Activated naive CD4-positive, alpha-beta T cell treated with Interleukin-2 at 50 U/mL for 16 hours (primary cell): ENCODE results near the gene MT1M.

Source experiments
- DNase-seq: peaks from one replicate; pipeline ENCODE4 v3.0.0-alpha.2; 2020

The MT1M gene

DNA sequence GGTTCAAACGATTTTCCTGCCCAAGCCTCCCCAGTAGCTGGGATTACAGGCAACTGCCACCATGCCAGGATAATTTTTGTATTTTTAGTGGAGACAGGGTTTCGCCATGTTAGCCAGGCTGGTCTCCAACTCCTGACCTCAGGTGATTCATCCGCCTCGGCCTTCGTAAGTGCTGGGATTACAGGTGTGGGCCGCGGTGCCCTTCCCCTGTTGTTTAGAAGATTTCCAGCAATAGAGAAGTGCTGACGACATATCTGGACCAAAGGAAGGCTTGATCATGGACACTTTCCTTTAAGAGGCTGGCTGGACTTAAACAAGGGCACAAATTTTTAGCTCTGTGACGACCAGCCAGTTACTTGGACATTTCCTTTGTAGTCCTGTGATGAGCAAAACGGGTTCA lies 1.3 kb upstream of the MT1M start:
- DNase-seq = no peak

DNA sequence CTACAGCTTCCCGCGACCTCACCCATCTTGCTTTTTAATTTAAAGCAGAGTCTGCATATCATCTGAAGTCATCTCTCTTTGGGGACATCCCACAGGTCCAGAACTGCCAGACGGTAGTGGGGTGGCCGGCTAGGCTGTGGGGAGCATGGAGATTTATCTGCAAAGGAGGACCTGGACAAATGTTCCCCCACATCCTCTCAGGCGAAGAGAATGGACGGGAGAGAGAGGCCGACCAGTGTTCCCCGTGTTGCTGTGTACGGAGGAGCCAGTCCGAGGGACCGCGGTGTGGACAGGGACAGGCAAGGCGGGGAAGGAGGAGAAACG lies 665 bp upstream of the MT1M start:
- DNase-seq = no peak

DNA sequence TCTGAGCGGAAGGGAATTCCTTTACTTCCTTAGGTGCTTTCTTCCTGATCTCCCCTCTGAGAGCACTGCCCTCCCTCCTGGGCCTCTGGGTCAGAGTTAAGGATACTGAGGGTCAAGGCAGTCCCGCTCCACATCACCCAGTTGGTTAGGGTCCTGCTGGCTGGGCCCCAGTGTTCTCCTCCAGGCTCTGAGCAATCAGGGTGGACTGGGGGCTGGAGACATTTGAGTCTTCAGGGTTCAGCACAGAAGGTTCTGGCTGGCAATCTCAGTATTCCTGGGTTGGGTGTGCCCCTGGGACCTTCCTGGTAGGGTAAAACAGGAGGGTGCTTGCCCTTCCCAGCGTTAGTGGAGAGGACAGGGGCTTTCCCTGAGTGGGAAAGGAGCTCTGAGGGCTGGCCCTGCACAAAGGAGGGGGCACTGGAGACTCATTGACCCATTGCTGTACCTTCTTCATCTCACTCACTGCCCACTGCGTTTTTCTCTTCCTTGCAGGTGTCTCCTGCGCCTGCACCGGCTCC lies 448 bp downstream of the MT1M start:
- DNase-seq = no peak

DNA sequence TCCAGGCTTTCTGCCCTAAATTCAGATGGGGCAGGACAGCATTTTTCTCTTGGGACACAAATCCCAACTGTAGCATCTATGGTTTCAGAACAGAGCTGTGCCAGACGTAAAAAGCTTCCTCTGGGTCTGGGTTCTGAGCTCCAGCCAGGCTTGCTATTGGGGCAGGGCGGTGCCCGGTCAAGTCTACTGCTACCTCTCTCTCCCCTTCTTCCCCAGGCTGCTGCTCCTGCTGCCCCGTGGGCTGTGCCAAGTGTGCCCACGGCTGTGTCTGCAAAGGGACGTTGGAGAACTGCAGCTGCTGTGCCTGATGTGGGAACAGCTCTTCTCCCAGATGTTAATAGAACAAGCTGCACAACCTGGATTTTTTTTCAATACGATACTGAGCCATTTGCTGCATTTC lies 1.1 kb downstream of the MT1M start:
- no peak for DNase-seq

DNA sequence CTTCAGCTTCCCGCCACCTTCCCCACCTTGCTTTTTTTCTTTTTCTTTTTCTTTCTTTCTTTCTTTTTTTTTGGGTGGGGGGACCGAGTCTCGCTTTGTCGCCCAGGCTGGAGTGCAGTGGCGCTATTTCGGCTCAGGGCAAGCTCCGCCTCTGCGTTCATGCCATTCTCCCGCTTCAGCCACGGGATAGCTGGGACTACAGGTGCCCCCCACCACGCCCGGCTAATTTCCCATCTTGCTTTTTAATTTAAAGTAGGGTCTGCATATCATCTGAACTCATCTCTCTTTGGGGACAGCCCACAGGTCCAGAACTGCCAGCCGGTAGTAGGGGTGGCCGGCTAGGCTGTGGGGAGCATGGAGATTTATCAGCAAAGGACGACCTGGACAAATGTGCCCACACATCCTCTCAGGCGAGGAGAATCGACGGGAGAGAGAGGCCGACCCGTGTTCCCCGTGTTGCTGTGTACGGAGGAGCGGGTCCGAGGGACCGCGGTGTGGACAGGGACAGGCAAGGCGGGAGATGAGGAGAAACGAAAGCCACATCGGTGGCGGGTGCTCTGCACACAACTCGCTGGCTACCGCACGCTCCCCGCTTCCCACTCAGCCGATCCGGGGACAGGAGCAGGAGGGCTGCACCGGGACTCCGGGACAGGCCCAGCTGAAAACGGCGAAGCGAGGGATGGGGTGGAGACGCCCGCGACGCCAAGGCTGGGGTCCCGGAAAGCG lies 2.4 kb downstream of the MT1M start:
- DNase-seq = no peak

DNA sequence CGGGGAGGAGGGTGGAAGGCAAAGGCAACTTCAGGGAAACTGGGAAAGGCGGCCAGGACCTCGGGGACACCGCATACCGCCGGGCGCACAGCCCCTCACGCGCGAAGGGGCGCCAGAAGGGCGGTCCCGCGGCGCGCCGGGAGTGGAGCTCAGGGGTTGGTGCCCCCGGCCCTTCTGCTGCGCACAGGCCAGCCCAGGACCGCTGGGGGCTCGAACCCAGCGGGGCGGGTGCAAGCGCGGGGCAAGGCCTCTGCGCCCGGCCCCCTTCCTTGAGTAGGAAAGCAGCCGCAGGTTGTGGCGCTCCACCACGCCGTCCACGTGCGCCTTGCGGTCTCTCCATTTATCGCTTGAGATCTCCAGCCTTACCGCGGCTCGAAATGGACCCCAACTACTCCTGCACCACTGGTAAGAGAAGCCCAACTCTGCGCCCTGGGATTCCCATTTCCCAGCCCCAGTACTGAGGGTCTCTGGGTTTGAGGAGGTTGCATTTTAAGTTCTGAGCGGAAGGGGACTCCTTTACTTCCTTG lies 3.0 kb downstream of the MT1M start:
- no peak for DNase-seq

DNA sequence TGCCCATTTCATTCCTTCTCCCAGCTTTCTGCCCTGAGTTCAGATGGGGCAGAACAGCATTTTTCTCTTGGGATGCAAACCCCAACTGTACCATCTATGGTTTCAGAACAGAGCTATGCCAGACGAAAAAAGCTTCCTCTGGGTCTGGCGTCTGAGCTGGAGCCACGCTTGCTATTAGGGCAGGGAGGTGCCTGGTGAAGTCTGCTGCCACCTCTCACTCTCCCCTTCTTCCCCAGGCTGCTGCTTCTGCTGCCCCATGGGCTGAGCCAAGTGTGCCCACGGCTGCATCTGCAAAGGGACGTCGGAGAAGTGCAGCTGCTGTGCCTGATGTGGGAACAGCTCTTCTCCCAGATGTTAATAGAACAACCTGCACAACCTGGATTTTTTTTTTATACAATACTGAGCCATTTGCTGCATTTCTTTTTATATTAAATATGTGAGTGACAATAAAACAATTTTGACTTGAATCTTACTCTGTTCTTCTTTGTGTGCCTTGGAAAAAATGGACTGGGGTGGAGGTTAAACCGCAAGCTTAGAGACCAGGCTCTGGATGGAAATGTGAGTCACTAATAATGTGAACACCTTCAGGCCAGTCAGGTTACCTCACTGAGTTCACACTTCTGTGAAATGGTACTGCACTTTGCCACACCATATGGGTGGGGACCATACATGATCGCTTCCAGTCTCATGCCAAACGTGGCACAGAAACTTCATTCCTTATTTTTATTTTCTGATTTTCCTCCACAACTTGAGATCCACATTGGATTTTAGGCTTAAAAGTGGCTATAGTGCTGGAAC lies 4.4 kb downstream of the MT1M start:
- no peak for DNase-seq

DNA sequence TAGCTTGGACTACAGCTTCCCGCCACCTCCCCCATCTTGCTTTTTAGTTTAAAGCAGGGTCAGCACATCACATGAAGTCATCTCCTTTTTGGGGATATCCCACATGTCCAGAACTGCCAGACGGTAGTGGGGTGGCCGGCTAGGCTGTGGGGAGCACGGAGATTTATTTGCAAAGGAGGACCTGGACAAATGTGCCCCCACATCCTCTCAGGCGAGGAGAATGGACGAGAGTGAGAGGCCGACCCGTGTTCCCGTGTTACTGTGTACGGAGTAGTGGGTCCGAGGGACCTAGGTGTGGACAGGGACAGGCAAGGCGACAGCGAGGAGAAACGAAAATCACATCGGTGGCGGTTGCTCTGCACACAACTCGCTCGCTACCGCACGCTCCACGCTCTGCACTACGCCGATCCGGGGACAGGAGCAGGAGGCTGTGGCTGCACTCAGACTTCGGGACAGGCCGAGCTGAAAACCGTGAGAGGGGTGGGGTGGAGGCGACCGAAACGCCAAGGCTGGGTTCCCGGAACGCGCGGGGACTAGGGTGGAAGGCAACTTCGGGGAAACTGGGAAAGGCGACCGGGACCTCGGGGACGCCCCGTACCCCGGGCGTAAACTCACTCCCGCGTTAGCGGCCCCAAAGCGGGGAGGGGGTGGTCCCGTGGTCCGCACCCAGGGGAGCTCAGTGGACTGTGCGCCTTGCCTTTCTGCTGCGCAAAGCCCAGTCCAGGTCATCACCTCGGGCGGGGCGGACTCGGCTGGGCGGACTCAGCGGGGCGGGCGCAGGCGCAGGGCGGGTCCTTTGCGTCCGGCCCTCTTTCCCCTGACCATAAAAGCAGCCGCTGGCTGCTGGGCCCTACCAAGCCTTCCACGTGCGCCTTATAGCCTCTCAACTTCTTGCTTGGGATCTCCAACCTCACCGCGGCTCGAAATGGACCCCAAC lies 5.6 kb downstream of the MT1M start, which contains the start of gene MT1A:
TSS of gene MT1A (plus strand) at position 853 of the 937 bp plus-strand sequence. CDS start at position 926, 73 bp downstream.
- DNase-seq = no peak

DNA sequence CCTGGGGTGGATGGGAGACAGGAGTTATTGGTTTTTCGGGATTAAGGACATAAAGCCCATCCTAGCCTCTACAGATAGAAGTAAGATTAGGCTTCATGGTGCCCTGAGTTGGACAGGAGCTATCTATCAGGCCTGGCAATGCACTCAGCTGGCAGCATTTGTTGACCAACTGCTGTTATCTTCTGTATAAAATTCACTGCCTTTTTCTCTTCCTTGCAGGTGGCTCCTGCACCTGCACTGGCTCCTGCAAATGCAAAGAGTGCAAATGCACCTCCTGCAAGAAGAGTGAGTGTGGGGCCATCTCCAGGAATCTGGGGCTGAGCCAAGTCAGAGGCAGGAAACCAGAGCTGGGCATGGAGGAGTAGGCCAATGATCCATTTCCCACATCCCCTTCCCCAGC lies 6.6 kb downstream of the MT1M start:
- DNase-seq = no peak

DNA sequence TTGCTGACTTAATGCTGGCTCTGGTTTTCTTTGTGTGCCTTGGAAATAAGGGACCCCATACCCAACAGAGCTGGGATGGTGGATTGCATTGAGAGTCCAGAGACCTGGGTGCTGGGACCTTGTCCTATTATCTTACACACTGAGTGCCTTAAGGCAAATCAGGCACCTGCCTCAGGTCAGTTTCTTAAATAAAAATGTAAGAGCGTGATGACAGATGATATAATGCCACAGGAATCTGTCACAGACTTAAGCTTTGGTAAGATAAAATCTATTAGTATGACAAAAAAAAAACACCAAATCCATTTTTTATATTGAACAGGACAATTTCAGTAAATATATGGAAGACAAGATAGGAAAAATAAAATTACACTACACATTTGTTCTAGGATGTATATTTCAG lies 7.6 kb downstream of the MT1M start:
- no peak for DNase-seq

DNA sequence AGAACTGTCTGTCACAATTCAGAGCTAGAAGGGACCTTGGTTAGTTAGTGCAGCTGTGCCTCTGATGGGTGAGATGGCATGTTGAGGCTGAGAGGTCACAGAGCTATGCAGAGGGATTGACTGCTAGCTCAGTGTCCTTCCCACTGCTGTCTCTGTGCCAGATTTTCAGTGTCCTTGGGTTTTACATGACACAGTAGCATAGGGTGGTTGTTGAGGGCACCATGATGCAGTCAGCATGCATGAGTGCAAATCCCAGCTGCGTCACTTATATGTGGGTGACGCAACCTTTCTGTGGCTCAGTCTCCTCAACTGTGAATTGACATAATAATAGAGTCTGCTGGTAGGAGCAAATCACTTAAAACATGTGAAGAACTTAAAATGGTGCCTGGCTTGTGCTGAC lies 8.7 kb downstream of the MT1M start:
- no peak for DNase-seq

DNA sequence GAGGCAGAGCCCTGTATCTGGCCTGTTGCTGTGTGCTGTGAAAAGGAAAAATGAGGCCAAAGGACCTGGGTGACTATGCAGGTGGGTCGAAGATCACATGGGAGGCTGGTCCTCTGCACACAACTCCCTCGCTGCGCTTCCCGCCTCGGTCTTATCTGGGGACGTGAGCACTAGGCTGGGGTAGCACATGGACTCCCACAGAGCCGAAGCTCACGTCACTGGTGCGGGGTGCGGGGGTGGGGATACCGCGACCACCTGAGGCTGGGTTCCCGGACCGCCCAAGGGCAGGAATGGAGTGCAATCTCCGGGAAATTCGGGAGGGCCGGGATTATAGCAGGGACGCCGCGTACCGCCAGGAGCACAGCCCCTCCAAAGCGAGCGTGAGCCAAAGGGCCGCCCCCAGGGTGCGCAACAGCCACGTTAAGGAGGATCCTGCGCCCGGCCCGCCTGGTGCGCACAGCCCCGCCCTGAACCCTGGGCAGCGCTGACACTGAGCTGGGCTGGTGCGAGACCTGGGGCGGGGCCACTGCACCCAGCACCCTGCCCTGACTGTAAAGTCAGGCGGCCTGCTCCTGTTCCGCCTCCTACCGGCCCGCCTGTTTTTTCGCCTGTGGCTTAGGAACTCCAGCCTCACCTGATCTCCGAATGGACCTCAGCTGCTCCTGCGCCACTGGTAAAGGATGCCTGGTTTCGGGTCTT lies 10.8 kb downstream of the MT1M start:
- peak; percentile 82 for DNase-seq

DNA sequence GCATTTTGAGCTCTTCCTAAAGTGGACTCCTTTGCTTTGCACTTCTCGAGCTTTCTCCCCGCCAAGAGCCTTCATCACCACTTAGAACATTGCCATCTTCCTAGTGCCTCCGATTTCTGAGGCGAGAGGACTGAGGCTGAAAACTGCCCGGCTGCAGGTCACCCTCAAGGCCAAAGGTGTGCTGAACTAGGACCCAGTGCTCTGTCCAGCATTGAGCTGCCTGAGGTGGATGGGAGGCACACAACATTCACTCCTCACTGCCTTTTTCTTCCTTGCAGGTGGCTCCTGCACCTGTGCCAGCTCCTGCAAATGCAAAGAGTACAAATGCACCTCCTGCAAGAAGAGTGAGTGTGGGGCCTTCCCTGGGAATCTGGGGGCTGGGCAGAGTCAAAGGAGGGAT lies 11.4 kb downstream of the MT1M start:
- no peak for DNase-seq

DNA sequence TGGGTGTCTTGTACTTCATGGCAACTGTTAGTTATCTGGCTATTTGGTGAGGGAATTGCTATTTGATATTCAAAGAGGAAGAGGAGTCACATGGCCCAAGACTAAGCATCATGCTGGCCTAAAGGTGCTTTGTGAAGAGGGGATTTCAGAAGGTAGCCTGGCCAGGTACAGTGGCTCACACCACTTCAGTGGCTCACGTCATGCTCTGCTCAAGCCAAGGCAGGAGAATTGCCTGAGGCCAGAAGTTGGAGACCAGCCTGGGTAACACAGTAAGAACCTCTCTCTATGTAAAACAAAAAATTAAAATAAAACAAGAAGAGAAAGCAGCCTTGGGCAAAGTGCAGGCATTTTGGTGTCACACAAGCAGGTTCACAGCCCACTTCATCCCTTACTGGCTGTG lies 12.9 kb downstream of the MT1M start:
- DNase-seq = no peak

DNA sequence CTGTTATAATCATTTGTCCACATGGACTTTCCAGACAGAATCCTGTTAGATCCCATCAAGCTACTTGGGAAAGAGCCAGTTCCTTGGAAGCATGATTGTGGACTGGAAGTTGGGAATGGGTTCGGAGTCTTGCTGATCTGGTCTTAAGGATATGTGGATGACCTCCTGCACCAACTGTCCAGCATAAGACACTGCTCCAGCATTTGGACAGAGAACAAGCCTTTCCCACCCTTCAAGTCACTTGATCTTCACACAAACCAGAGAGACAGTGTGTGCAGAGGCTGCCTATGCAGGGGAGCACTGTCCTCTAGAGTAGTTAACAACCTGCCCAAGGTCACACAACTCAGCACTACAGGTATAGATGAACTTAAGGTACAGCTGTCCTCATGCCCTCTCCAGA lies 13.4 kb downstream of the MT1M start:
- no peak for DNase-seq

DNA sequence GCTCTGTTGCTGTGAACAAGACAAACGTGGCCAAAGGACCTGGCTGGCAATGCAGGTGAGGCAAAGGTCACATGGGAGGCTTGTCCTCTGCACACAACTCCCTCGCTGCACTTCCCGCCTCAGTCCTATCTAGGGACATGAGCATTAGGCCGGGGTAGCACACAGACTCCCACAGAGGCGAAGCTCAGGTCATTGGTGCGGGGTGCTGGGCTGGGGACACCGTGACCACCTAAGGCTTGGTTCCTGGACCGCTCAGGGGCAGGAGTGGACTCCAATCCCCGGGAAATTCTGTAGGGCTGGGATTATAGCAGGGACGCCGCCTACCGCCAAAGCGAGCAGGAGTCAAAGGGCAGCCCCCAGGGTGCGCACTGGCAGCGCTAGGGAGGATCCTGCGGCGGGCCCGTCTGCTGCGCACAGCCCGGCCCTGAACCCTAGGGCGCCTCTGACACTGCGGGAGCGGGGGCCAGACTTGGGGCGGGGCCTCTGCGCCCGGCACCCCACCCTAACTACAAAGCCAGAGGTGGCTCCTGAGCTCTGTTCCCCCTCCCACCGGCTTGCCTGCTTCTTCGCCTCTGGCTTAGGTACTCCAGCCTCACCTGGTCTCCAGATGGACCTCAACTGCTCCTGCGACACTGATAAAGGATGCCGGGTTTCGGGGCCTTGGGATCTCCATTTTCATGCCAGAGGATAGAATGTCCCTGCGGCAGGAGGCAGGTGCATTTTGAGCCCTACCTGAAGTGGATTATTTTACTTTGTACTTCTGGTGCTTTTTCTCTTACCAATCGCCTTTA lies 15.4 kb downstream of the MT1M start:
- DNase-seq = no peak

DNA sequence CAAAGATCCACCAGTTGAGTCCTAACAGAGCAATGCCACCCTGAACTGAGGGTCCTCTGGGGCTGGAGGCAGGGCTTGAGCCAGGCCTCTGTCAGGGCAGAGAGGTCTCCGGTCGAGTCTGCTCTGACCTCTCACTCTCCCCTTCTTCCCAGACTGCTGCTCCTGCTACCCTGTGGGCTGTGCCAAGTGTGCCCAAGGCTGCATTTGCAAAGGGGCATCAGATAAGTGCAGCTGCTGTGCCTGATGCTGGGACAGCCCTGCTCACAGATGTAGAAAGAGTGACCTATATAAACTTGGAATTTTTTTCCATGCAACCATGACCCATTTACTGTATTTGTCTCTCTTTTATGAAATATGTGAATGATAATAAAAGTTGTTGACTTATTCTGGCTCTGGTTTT lies 16.8 kb downstream of the MT1M start:
- DNase-seq = no peak

DNA sequence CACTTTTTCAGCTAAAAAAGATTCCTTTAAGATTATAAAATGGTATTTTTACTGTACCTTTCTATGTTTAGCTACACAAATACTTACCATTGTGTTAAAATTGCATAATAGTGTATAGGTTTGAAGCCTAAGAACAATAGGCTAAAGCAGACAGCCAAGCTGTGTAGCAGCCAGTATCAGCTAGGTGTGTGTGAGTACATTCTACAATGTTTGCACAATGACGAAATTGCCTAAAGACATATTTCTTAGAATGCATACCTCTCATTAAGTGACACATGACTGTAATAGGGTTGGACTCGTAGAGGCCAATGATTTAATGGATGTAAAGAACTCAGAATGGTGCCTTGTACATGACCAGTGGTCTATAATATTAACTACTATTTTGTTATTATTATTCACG lies 17.4 kb downstream of the MT1M start:
- no peak for DNase-seq

DNA sequence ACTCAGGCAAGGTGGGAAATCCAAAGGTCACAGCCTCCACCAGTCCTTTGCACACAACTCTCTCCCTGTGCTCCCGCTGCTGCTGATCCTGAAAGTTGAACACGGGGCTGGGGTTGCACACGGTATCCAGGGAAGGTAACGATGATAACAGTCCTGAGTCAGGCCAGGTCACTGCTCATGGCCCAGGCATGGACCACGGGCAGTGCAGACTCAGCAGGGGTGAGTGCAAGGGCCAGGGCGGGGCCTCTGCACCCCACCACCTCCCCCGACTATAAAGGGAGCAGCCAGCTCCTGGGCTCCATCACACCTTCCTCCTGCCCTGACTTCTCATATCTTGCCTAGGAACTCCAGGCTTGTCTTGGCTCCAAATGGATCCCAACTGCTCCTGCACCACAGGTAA lies 19.1 kb downstream of the MT1M start, which contains the start of gene MT1B:
TSS of gene MT1B (plus strand) at position 301 of the 400 bp plus-strand sequence. CDS start at position 369, 68 bp downstream.
- DNase-seq = no peak

DNA sequence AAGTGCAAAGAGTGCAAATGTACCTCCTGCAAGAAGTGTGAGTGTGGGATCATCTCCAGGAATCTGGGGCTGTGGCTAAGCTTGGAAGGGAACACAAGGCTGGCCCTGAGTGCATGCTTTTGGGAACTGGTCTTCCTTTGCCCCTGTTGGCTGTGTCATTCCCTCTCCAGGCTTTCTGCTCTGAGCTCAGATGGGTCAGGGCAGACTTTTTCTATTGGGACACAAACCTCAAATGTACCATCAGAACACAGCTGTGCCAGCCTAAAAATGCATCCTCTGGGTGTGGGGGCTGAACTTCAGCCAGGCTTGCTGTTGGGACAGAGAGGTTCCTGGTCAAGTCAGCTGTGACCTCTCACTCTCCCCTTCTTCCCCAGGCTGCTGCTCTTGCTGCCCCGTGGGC lies 20.1 kb downstream of the MT1M start:
- DNase-seq = no peak

DNA sequence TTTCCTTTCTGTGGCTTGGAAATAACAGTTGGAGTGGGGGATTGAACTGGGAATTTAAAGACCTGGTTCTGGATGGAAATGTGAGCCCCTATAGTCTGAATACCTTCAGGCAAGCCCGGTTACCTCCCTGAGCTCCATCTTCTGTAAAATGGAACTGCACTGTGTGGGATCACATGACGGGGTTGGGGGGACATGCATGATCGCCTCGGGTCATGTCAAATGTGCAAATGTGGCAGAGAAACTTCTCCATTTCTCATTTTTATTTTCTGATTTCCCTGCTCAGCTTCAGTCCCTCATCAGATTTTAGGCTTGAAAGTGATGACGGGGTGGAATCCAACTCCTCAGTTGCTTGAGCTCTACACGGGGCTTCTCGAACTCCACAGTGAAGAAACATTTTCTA lies 20.8 kb downstream of the MT1M start:
- no peak for DNase-seq
